HG03521 (cell line): ENCODE results near the gene L3MBTL1.
"Not testable (repeated sequence)": the region's sequence is repeated elsewhere in the genome, so short reads cannot be mapped to it uniquely, and the experiment has no call there.

Source experiments
- ATAC-seq: cut with Tn5 transposase; IDR thresholded peaks from one replicate; pipeline ENCODE4 v1.9.1; 2021; ENCODE audit warnings: mild to moderate bottlenecking, moderate library complexity; ENCODE audit not compliant: unreplicated experiment

L3MBTL1 gene

GRCh38 chr20:43584448-43585136, 77.1 kb downstream of the L3MBTL1 start:
- no peak for ATAC-seq

DNA sequence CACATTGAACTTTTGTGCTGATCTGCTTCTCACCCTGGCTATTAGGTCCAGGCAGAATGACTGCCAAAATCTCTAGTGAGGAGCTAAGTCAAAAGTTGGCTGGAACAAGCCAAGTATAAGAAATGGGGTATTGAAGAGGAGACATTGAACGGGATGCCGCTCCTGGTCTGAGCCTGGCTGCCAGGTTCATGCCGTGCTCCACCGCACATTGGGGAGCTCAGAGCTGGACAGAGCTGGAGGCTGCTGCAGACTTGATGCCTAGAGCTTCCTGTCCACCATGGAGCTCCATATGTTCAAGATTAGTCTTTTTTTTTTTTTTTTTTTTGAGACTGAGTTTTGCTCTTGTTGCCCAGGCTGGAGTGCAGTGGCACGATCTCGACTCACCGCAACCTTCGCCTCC, 79.1 kb downstream of the L3MBTL1 start:
- ATAC-seq: no peak

DNA sequence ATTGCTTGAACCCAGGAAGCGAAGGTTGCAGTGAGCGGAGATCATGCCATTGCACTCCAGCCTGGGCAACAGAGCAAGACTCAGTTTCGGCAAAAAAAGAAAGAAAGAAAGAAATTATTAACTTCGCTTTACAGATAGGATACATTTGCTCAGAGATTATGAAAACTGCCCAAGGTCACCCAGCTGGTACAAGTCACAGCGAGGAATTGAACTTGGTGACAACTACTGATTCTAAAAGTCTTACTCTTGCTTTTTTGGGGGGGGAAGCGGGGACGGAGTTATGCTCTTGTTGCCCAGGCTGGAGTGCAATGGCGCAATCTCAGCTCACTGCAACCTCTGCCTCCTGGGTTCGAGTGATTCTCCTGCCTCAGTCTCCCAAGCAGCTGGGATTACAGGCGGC, 81.0 kb downstream of the L3MBTL1 start:
- not testable (repeated sequence) for ATAC-seq

DNA sequence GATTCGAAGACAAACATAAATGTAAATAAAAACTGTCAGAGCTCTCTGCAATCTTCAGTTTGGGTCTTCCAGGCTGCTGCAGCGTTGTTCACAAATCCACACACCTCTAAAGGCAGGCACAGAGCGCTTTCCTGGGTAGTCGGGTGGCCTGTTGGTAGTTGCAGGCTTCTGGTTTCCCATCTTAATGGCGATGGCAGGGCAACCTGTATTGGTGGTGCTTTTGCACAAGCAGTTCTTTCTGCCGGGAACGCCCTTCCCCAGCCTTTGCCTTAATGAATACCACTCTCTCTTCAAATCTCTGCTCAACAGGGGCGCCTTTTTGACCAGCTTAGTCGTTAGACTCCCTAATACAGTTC, 82.5 kb downstream of the L3MBTL1 start:
- no peak for ATAC-seq

GRCh38 chr20:43590392-43591303, 83.2 kb downstream of the L3MBTL1 start, which contains the start of gene IFT52:
IFT52 (plus strand) TSS chr20:43590937; CDS start chr20:43594699, 3,762 bp downstream.
- ATAC-seq: peak; percentile 99
